Hepatocyte (in vitro differentiated cells): ENCODE results near the gene AKAP6.

Experiments
- EZH2 ChIP-seq: fragments of 200-600 bp; sonication (generic); IDR thresholded peaks from 2 replicates; pipeline ENCODE4 v1.6.1; 2016; ENCODE audit warnings: antibody characterized with exemption, mild to moderate bottlenecking, borderline replicate concordance
- EZH2phosphoT487 ChIP-seq: fragments of 200-600 bp; sonication (generic); IDR thresholded peaks from one replicate; pipeline ENCODE4 v1.6.1; 2018; ENCODE audit warnings: antibody characterized with exemption, mild to moderate bottlenecking, low read depth, moderate library complexity; ENCODE audit not compliant: unreplicated experiment, severe bottlenecking
- TF ChIP-seq, protein P1 (sequence below): fragments of 200-600 bp; sonication (generic); IDR thresholded peaks from 2 replicates; pipeline ENCODE4 v1.5.1; 2016; ENCODE audit warnings: antibody characterized with exemption, mild to moderate bottlenecking; ENCODE audit not compliant: poor library complexity

DNA sequence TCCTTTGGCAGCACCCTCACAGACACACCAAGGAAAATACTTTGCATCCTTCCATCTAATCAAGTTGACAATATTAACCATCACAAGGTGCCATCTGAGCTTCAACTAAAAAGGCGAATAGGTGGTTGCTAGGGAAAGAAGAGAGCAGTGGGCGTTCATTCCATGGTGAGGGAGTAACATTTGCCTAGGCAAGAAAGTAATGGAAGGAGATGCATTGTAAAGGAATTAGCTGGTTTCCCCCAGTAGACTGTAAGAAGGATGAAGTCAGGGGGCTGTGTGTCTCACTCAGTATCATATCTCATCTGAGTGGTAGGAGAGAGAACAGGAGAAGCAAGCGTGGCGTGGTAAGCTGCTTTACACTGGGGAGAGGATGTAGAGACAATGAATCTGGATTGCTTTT, 34.7 kb downstream of the AKAP6 start:
- TF ChIP-seq, protein P1, sequence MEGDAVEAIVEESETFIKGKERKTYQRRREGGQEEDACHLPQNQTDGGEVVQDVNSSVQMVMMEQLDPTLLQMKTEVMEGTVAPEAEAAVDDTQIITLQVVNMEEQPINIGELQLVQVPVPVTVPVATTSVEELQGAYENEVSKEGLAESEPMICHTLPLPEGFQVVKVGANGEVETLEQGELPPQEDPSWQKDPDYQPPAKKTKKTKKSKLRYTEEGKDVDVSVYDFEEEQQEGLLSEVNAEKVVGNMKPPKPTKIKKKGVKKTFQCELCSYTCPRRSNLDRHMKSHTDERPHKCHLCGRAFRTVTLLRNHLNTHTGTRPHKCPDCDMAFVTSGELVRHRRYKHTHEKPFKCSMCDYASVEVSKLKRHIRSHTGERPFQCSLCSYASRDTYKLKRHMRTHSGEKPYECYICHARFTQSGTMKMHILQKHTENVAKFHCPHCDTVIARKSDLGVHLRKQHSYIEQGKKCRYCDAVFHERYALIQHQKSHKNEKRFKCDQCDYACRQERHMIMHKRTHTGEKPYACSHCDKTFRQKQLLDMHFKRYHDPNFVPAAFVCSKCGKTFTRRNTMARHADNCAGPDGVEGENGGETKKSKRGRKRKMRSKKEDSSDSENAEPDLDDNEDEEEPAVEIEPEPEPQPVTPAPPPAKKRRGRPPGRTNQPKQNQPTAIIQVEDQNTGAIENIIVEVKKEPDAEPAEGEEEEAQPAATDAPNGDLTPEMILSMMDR, result no peak
- TF ChIP-seq EZH2phosphoT487, result no peak
- TF ChIP-seq EZH2, result no peak
